ENCODE data around the gene TP53I13.

DNA sequence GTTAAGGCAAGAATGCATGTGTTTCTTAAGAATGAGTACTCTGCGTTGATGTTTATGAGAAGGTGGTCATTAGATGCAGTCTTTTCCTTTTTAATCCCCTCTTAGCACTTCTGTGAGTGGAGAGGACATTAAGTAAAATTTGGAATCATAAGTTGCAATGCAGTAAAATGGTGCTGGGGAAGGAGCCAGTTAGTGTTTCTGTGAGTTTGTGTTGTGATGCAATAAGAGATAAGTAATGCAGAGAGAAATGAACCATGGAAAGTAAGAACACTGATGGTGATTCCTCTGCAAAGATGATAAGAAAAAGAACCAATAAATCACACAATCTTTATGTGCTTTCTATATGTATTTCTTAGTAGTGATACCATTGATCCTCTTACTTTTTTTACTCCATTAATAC is 21.7 kb upstream of the TP53I13 start:
- TF ChIP-seq, protein P1, sequence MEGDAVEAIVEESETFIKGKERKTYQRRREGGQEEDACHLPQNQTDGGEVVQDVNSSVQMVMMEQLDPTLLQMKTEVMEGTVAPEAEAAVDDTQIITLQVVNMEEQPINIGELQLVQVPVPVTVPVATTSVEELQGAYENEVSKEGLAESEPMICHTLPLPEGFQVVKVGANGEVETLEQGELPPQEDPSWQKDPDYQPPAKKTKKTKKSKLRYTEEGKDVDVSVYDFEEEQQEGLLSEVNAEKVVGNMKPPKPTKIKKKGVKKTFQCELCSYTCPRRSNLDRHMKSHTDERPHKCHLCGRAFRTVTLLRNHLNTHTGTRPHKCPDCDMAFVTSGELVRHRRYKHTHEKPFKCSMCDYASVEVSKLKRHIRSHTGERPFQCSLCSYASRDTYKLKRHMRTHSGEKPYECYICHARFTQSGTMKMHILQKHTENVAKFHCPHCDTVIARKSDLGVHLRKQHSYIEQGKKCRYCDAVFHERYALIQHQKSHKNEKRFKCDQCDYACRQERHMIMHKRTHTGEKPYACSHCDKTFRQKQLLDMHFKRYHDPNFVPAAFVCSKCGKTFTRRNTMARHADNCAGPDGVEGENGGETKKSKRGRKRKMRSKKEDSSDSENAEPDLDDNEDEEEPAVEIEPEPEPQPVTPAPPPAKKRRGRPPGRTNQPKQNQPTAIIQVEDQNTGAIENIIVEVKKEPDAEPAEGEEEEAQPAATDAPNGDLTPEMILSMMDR (IDR thresholded peaks at IDR 0.05; ENCODE audit: low read depth, low read length) = no peak
- TF ChIP-seq POLR2A (IDR thresholded peaks at IDR 0.05; ENCODE audit: extremely low read depth, insufficient read length) = no peak
